HEK293 (cell line): ENCODE measurements around the gene EVA1C.
A peak's percentile ranks its signal among the peaks of the same experiment; 100 is the strongest.

Source experiments
- FEZF1 ChIP-seq: fragments of 450-650 bp; formaldehyde crosslinking; IDR thresholded peaks from 2 replicates; pipeline ENCODE4 v1.5.1; 2016; ENCODE audit warnings: missing biosample characterization, missing genetic modification characterization
- GLI4 ChIP-seq: fragments of 450-650 bp; formaldehyde crosslinking; IDR thresholded peaks from 2 replicates; pipeline ENCODE4 v1.5.1; 2016; ENCODE audit warnings: missing biosample characterization, missing genetic modification characterization
- GLIS2 ChIP-seq: fragments of 450-650 bp; formaldehyde crosslinking; IDR thresholded peaks from 2 replicates; pipeline ENCODE4 v1.5.1; 2016; ENCODE audit warnings: missing biosample characterization, missing genetic modification characterization
- HIC1 ChIP-seq: fragments of 450-650 bp; formaldehyde crosslinking; IDR thresholded peaks from 2 replicates; pipeline ENCODE4 v1.5.1; 2016; ENCODE audit warnings: missing biosample characterization, missing genetic modification characterization
- KLF16 ChIP-seq: fragments of 450-650 bp; formaldehyde crosslinking; IDR thresholded peaks from 2 replicates; pipeline ENCODE4 v1.5.1; 2017; ENCODE audit warnings: missing biosample characterization, missing genetic modification characterization
- KLF17 ChIP-seq: fragments of 450-650 bp; formaldehyde crosslinking; IDR thresholded peaks from 2 replicates; pipeline ENCODE4 v1.5.1; 2016; ENCODE audit warnings: missing biosample characterization, missing genetic modification characterization
- KLF7 ChIP-seq: fragments of 450-650 bp; formaldehyde crosslinking; IDR thresholded peaks from 2 replicates; pipeline ENCODE4 v1.5.1; 2016; ENCODE audit warnings: missing biosample characterization, missing genetic modification characterization, borderline replicate concordance
- PRDM1 ChIP-seq: fragments of 450-650 bp; formaldehyde crosslinking; IDR thresholded peaks from 2 replicates; pipeline ENCODE4; 2016; ENCODE audit warnings: missing biosample characterization, missing genetic modification characterization
- REPIN1 ChIP-seq: fragments of 450-650 bp; formaldehyde crosslinking; IDR thresholded peaks from 2 replicates; pipeline ENCODE4 v1.5.1; 2017; ENCODE audit warnings: missing biosample characterization, missing genetic modification characterization, low read depth
- SETDB1 ChIP-seq: IDR thresholded peaks from one replicate; pipeline ENCODE4 v1.6.1; 2017; ENCODE audit warnings: mild to moderate bottlenecking, low read length, moderate library complexity, mixed read lengths; ENCODE audit not compliant: insufficient read length
- ZBTB11 ChIP-seq: fragments of 450-650 bp; formaldehyde crosslinking; conservative IDR thresholded peaks from 2 replicates; pipeline ENCODE4 v1.5.1; 2016; ENCODE audit warnings: low read depth, missing biosample characterization, missing genetic modification characterization
- ZBTB20 ChIP-seq: fragments of 450-650 bp; formaldehyde crosslinking; IDR thresholded peaks from 2 replicates; pipeline ENCODE4 v1.5.1; 2016; ENCODE audit warnings: missing biosample characterization, missing genetic modification characterization
- ZBTB6 ChIP-seq: fragments of 450-650 bp; formaldehyde crosslinking; IDR thresholded peaks from 2 replicates; pipeline ENCODE4 v1.5.1; 2017; ENCODE audit warnings: missing biosample characterization, missing genetic modification characterization
- ZNF132 ChIP-seq: fragments of 450-650 bp; formaldehyde crosslinking; IDR thresholded peaks from 2 replicates; pipeline ENCODE4 v1.5.1; 2017; ENCODE audit warnings: missing biosample characterization, missing genetic modification characterization, borderline replicate concordance
- ZNF138 ChIP-seq: fragments of 450-650 bp; formaldehyde crosslinking; IDR thresholded peaks from 2 replicates; pipeline ENCODE4 v1.5.1; 2016; ENCODE audit warnings: missing biosample characterization, missing genetic modification characterization, borderline replicate concordance
- ZNF239 ChIP-seq: fragments of 450-650 bp; formaldehyde crosslinking; IDR thresholded peaks from 2 replicates; pipeline ENCODE4 v1.5.1; 2016; ENCODE audit warnings: missing biosample characterization, missing genetic modification characterization
- ZNF280D ChIP-seq: fragments of 450-650 bp; formaldehyde crosslinking; IDR thresholded peaks from 2 replicates; pipeline ENCODE4 v1.5.1; 2016; ENCODE audit warnings: missing biosample characterization, missing genetic modification characterization
- ZNF518A ChIP-seq: fragments of 450-650 bp; formaldehyde crosslinking; conservative IDR thresholded peaks from 2 replicates; pipeline ENCODE4 v1.5.1; 2016; ENCODE audit warnings: low read depth, missing biosample characterization, missing genetic modification characterization
- ZNF529 ChIP-seq: fragments of 450-650 bp; formaldehyde crosslinking; IDR thresholded peaks from 2 replicates; pipeline ENCODE4 v1.5.1; 2017; ENCODE audit warnings: missing genetic modification characterization, missing biosample characterization; ENCODE audit not compliant: insufficient replicate concordance
- ZNF768 ChIP-seq: fragments of 450-650 bp; formaldehyde crosslinking; IDR thresholded peaks from 2 replicates; pipeline ENCODE4 v1.5.1; 2018; ENCODE audit warnings: missing biosample characterization, mild to moderate bottlenecking, missing genetic modification characterization
- ZNF837 ChIP-seq: fragments of 450-650 bp; formaldehyde crosslinking; IDR thresholded peaks from 2 replicates; pipeline ENCODE4 v1.5.1; 2016; ENCODE audit warnings: missing biosample characterization, missing genetic modification characterization
- ZSCAN23 ChIP-seq: fragments of 450-650 bp; formaldehyde crosslinking; IDR thresholded peaks from 2 replicates; pipeline ENCODE4 v1.5.1; 2016; ENCODE audit warnings: missing biosample characterization, missing genetic modification characterization

The EVA1C gene

GRCh38 chr21:32370998-32371766 is 41.3 kb upstream of the EVA1C start (continued):
- TF ChIP-seq ZNF518A (tag by site-specific recombination): no peak
- no peak for TF ChIP-seq ZSCAN23 (tag by site-specific recombination)
- TF ChIP-seq ZNF837 (tag by site-specific recombination): no peak
- no peak for TF ChIP-seq GLI4
- no peak for TF ChIP-seq ZBTB6 (tag by site-specific recombination)
- no peak for TF ChIP-seq ZNF529 (tag by site-specific recombination)
- TF ChIP-seq ZNF138: no peak
- TF ChIP-seq GLIS2 (tag by site-specific recombination): no peak
- TF ChIP-seq FEZF1 (tag by site-specific recombination): no peak; the same call in 1 of the 2 replicates
- TF ChIP-seq KLF16: 0 out of 2 replicates have a peak, but pooled peaks have one; percentile 52
- TF ChIP-seq ZNF239 (tag by site-specific recombination): no peak
- TF ChIP-seq KLF7 (tag by site-specific recombination): no peak
- no peak for TF ChIP-seq ZNF768 (tag by site-specific recombination)
- TF ChIP-seq KLF17 (tag by site-specific recombination): no peak
- no peak for TF ChIP-seq REPIN1
- no peak for TF ChIP-seq ZNF132 (tag by site-specific recombination)
- peak; percentile 34; the same call in 1 of the 2 replicates for TF ChIP-seq HIC1 (tag by site-specific recombination)
- no peak for TF ChIP-seq ZNF280D (tag by site-specific recombination)
- peak; percentile 61 for TF ChIP-seq ZBTB20 (tag by site-specific recombination)
- TF ChIP-seq PRDM1: no peak
- TF ChIP-seq SETDB1: no peak
- no peak for TF ChIP-seq ZBTB11 (tag by site-specific recombination)
